Cardiac septum (tissue), 1 donor: ENCODE data around the gene CYSTM1. TPM values are rescaled to one million over a fixed set of nuclear protein-coding genes. Genes with fewer than 3 reads are reported as not detected.
"Not testable (repeated sequence)": the region's sequence is repeated elsewhere in the genome, so short reads cannot be mapped to it uniquely, and the experiment has no call there.

Source experiments
- DNase-seq: peaks from one replicate; pipeline ENCODE4 v3.0.0-alpha.2; 2020; ENCODE audit warnings: low spot score
- intact Hi-C: fragments of 100-400 bp; cut with DNase I; formaldehyde crosslinking; loops from one replicate; pipeline ENCODE4 v1.14.0; 2022
- total RNA-seq: library from RNA; stranded (reverse); fragmentation: NEBNext Ultra II Directional; extraction: Animal tissue kit (Norgen Biotek cat#: 25700); gene quantifications from one replicate; pipeline ENCODE4 v1.2.1, GENCODE V29; 2021
- donor health status: DM: no; HTN: no; CAD: no.

Gene CYSTM1
- total RNA-seq, 1 donor from 2014 or later, result 111 TPM

DNA sequence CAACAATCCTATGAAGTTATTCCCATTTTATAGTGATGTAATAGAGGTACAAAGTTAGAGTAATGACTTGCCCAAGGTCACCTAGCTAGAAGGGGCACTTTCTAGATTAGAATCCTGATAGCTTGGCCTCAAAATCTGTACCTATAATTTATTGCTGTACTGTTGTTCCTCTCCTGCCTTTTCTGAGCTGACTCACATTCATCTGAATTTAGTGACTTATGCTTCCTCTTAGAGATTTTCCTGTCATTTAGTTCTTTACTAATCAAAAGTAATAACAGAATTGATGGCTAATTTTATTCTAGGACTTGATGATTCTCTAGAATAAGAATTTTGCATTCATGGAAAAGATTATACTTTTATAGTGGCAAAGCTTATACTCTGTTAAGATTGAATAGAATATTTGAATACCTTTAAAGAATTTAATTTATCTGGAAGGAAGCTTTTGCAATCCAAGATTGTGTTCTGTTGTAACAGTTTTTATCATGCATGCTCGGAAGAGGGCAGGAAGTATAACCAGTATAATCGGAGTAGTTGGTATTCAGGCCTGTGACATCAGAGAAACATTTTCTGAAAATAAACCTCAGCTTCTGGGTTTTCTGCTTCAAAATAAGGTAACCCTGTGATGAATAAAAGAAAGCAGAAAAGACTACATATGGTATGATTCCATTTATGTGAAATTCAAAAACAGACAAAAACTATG is 21.3 kb downstream of the CYSTM1 start:
- intact Hi-C loops, result no loop called here
- DNase-seq, result no peak

- DNase-seq, result no peak
- intact Hi-C loops, result no loop called here
Observed at GRCh38 chr5:140197023-140197422, 22.0 kb downstream of the CYSTM1 start.

DNA sequence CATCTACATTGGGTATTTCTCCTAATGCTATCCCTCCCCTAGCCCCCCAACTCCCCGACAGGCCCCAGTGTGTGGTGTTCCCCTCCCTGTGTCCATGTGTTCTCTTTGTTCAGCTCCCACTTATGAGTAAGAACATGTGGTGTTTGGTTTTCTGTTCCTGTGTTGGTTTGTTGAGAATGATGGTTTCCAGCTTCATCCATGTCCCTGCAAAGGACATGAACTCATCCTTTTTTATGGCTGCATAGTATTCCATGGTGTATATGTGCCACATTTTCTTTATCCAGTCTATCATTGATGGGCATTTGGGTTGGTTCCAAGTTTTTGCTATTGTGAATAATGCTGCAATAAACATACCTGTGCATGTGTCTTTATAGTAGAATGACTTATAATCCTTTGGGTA is 23.9 kb downstream of the CYSTM1 start:
- intact Hi-C loops, DNase-seq: not testable (repeated sequence)

DNA sequence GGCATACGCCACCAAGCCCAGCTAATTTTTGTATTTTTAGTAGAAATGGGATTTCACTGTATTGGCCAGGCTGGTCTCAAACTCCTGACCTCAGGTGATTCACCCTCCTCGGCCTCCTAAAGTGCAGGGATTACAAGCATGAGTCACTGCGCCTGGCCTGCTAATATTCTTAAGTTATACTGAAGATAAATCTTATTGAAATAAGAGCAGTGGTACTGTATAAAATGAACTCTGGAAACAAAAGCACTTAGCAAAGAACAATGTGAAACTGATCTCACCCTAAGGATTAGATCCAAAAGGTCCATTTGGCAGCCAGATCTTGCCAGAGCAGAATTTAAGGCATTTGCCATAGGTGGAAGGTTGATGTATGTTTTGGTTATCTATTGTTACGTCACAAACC is 27.1 kb downstream of the CYSTM1 start:
- no peak for DNase-seq
- intact Hi-C loops, result no loop called here

DNA sequence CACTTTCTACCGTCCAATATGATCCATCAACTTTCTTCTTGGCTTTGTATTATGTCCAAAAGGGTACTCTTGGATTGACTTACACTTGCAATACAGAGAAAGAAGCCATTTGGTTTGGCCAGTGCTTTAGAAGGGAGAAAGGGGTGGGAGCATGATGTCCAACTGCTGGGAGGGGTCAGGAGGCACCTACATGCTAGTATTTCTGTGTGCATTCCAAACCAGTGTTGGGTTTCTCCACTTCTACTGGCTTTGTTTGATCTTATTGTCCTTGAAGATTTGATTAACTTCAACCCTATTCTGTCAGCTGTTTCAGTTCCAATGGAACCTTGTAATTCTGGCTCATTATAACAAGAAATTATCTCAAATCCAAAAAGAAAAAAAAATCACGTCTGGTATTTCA is 27.6 kb downstream of the CYSTM1 start:
- DNase-seq, result no peak
- intact Hi-C loops, result no loop called here

DNA sequence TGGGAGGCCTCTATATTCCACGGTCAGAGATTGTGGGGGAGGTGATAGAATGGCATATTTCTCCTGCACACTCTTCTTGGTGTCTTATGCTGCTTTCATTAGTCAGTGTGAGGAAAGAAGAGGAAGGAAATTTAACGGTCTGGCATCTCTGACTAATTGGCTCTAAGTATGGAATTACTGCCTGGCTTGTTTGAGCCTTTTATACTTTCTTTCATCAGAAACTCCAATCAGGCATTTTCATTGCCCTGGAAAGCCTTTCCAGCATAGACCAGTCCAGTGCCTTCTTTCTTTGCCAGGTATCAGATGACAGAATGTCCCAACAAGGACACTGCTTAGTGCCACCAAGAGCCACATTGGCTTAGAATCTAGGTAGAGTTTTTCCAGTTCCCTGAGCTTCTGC is 30.2 kb downstream of the CYSTM1 start:
- intact Hi-C loops, result no loop called here
- no peak for DNase-seq

- no peak for DNase-seq
- intact Hi-C loops, result no loop called here
Observed at GRCh38 chr5:140205952-140206351, 31.0 kb downstream of the CYSTM1 start.

- intact Hi-C loops, result no loop called here
- DNase-seq, result no peak
Observed at GRCh38 chr5:140207250-140207964, 32.4 kb downstream of the CYSTM1 start.

DNA sequence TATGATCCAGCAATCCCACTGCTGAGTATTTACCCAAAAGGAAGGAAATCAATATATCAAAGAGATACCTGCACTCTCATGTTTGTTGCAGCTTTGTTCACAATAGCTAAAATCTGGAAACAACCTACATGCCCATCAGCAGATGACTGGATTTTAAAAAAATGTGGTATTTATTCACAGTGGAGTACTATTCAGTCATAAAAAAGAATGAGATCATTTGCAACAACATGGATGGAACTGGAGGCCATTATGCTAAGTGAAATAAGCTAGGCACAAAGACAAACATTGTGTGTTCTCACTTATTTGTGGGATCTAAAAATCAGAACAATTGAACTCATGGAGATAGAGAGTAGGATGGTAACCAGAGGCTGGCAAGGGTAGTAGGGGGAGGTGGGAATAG is 33.1 kb downstream of the CYSTM1 start:
- intact Hi-C loops, result no loop called here

GRCh38 chr5:140213370-140213983 is 38.5 kb downstream of the CYSTM1 start:
- intact Hi-C loops, result no loop called here
- no peak for DNase-seq

More for the DNA sequence above, 33.1 kb downstream of the CYSTM1 start:
- no peak for DNase-seq

- peak; percentile 79 for DNase-seq
- intact Hi-C loops, result no loop called here
Observed at GRCh38 chr5:140214831-140215230, 39.8 kb downstream of the CYSTM1 start.

GRCh38 chr5:140215276-140215675 is 40.3 kb downstream of the CYSTM1 start:
- no peak for DNase-seq
- intact Hi-C loops, result no loop called here

DNA sequence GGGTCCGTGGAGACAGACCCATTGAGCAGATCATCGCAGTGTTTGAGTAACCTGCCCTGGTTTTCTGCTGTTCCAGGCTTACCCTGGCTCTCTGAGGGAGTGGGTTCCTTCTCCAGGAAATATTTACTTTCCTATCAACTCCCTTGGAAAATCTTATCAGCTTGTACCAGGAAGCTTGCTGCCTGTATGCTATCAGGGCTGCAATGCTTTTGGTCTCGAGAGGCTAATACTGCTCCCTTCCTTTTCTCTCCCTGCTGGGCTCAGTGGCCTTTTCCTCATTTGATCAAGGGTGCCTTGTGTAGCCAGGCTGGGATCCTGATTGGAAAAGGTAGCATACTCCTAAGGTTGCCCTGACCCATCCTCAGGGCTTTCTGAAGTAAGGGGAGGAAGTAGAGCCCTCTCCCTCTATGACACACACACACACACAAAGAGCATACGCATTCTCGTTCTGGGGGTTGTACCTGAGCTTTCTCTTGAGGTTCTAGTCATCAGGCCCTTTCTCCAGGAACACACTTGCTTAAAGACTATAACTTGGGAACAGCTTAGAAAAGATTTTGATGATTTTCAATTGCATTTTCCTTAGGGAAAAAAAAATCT is 41.6 kb downstream of the CYSTM1 start:
- no peak for DNase-seq
- intact Hi-C loops, result no loop called here

- intact Hi-C loops, result no loop called here
- no peak for DNase-seq
Observed at GRCh38 chr5:140217299-140218026, 42.5 kb downstream of the CYSTM1 start.

GRCh38 chr5:140219068-140219991 is 44.3 kb downstream of the CYSTM1 start:
- intact Hi-C loops, result no loop called here
- DNase-seq, result no peak

DNA sequence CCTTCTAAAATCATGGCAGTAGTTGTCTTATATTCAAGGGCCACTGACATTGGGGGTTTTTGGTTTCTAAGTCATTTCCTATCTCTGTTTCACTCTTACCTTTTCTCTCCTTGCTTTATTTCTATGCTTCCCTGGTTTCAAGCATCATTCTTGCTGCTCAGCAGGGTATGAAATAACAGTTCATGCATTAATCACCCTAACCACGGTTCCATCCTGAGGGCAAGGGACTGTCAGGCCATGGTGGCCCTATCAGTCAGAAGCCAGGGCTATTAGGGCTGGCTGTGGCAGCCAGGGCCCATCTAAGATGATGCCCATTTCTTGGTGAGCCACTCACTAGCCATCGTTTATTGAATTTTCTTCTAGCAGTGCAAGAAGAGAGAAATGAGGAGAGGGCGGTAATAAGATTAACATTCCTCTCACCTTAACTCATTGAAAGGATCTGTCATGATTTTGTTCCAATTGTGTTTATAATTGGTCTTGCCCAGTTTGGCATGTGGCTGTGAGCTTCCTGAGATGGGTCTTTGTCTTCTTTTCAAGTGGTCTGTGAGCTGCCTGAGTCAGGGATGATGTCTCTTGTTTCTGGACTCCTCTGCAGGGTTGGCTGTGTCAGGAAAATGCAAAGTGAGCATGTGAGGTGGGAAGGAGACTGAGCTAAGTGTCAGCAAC is 45.2 kb downstream of the CYSTM1 start:
- DNase-seq, result no peak
- intact Hi-C loops, result loop anchor here (5.0 kb wide), 1 partner anchor 38 kb away; no protein-coding TSS in a partner anchor

- intact Hi-C loops, result loop anchor here (5.0 kb wide), 1 partner anchor 38 kb away; no protein-coding TSS in a partner anchor
- no peak for DNase-seq
Observed at GRCh38 chr5:140220698-140221064, 45.7 kb downstream of the CYSTM1 start.

- intact Hi-C loops, result loop anchor here (5.0 kb wide), 1 partner anchor 39 kb away; no protein-coding TSS in a partner anchor
- no peak for DNase-seq
Observed at GRCh38 chr5:140221697-140222223, 46.8 kb downstream of the CYSTM1 start.
